ENCODE data around the gene EPC2. TPM values are rescaled to one million over a fixed set of nuclear protein-coding genes. Genes with fewer than 3 reads are reported as not detected.
A peak's percentile ranks its signal among the peaks of the same experiment; 100 is the strongest.

Gene EPC2
- total and polyA plus RNA-seq, 2 of the 8 experiments (the other 6 are each of a cell fraction or from before 2014, with no cell fraction given) = 16.1 to 25.7 TPM

GRCh38 chr2:148719941-148720436 lies 75.4 kb downstream of the EPC2 start:
- no peak overlapping the region for H3K27ac ChIP-seq (ENCODE audit: low read depth, low read length)
- no peak overlapping the region for H3K4me3 ChIP-seq (ENCODE audit: extremely low read depth in 1 of 4, insufficient read depth in 2 of 4, low read depth in 3 of 4, low read length in 4 of 4)
- H2AK5ac ChIP-seq (ENCODE audit: low read depth, low read length) = no peak overlapping the region
- CTCF ChIA-PET (ENCODE audit: partially characterized antibody) = interaction anchor here (1.0 to 1.4 kb wide), 6 partner anchors 10 to 207 kb away, joined by 3 to 5 read pairs (median 3); no protein-coding TSS in a partner anchor
- peaks cover 0 to 99% of the 10 kb centered on the region in 2 experiments; a peak in 3 of 4 replicates for H3K79me2 ChIP-seq (ENCODE audit: control insufficient read depth in 1 of 2, insufficient read depth in 2 of 2, low read length in 2 of 2)
- no peaks in the 10 kb centered on the region for H3K23me2 ChIP-seq (ENCODE audit: low read depth, low read length)
- H4K20me1 ChIP-seq (replicated peaks in 1 of 2; ENCODE audit: control insufficient read depth in 1 of 2, insufficient read depth in 2 of 2, low read length in 2 of 2) = peaks cover 0 to 2% of the 10 kb centered on the region in 2 experiments
- H2BK20ac ChIP-seq (ENCODE audit: low read length) = no peak overlapping the region
- no peak overlapping the region for H3K4me2 ChIP-seq (ENCODE audit: insufficient read depth in 1 of 2, low read depth in 2 of 2, low read length in 2 of 2)
- WGBS, 2 experiments (ENCODE audit: extremely low coverage in 1 of 2, insufficient coverage in 1 of 2, insufficient read length in 1 of 2, insufficient replicate concordance in 2 of 2, low coverage in 1 of 2, low lambda C conversion rate in 2 of 2, missing lambda C conversion rate in 1 of 2) = 69% methylated on average over 2 of the region's 2 CpGs; no CpG with 5 or more reads in 1 of the 2 experiments
- H3K36me3 ChIP-seq (ENCODE audit: control insufficient read depth in 2 of 4, insufficient read depth in 4 of 4, low read length in 3 of 4) = no peaks in the 10 kb centered on the region
- H2BK15ac ChIP-seq (ENCODE audit: low read length) = no peak overlapping the region
- no peak overlapping the region for H2BK120ac ChIP-seq (replicated peaks; ENCODE audit: low read depth, low read length)
- H3K18ac ChIP-seq (ENCODE audit: extremely low read depth, low read length) = no peak overlapping the region
- H4K8ac ChIP-seq (ENCODE audit: extremely low read depth, insufficient read depth, low read length) = no peak overlapping the region; the same call in 1 of the 2 replicates
- no peak for DNase-seq (ENCODE audit: low read depth in 1 of 2, low spot score in 2 of 2)
- no peak overlapping the region for H4K5ac ChIP-seq (ENCODE audit: insufficient read length, low read depth, low read length)
- H4K91ac ChIP-seq (replicated peaks; ENCODE audit: insufficient read length, low read length) = no peak overlapping the region
- POLR2A ChIA-PET (ENCODE audit: partially characterized antibody) = interaction anchor here (1.1 kb wide), 1 partner anchor 74 kb away, joined by 3 read pairs; no protein-coding TSS in a partner anchor
- peaks cover 2% of the 10 kb centered on the region for H3K79me1 ChIP-seq (ENCODE audit: low read depth, low read length)
- H3K9me3 ChIP-seq (ENCODE audit: insufficient read depth in 2 of 2, low read depth in 1 of 2, low read length in 1 of 2) = no peaks in the 10 kb centered on the region
- no peaks in the 10 kb centered on the region for H3K27me3 ChIP-seq (replicated peaks in 1 of 4; ENCODE audit: control insufficient read depth in 3 of 4, extremely low read depth in 1 of 4, insufficient read depth in 3 of 4, low read length in 3 of 4)
- H3K23ac ChIP-seq (ENCODE audit: insufficient read length) = no peak overlapping the region
- H3K4ac ChIP-seq (replicated peaks; ENCODE audit: insufficient read length, low read depth, low read length) = no peak overlapping the region
- no peak overlapping the region for H3K9ac ChIP-seq (replicated peaks in 1 of 4; ENCODE audit: extremely low read depth in 1 of 4, low read depth in 3 of 4, low read length in 3 of 4)
- 0 out of 2 replicates have a peak overlapping the region, but pooled peaks have one; percentile 52 for H2BK5ac ChIP-seq (ENCODE audit: low read depth, low read length)
- H2BK12ac ChIP-seq (ENCODE audit: low read depth, low read length) = no peak overlapping the region
- no peak overlapping the region for H2AFZ ChIP-seq (ENCODE audit: low read length)
- H3K14ac ChIP-seq (ENCODE audit: insufficient read length) = no peak overlapping the region
- no peak for FAIRE-seq
- no peak overlapping the region for H3K56ac ChIP-seq (replicated peaks; ENCODE audit: insufficient read length, low read depth, low read length)
- H3K4me1 ChIP-seq (replicated peaks in 1 of 4; ENCODE audit: control insufficient read depth in 3 of 4, insufficient read depth in 4 of 4, low read length in 3 of 4) = peaks cover 0 to 15% (median 5%) of the 10 kb centered on the region in 4 experiments; a peak in 6 of 7 replicates
- TF ChIP-seq PHF8 (conservative IDR thresholded peaks at IDR 0.05; ENCODE audit: low read depth, low read length) = no peak
- no peak for TF ChIP-seq RBBP5 (IDR thresholded peaks at IDR 0.05; ENCODE audit: borderline replicate concordance, low read depth, low read length)
- TF ChIP-seq BRCA1 (IDR thresholded peaks at IDR 0.05; ENCODE audit: low read depth, low read length) = no peak
- TF ChIP-seq TAF7 (optimal IDR thresholded peaks at IDR 0.05; ENCODE audit: borderline replicate concordance, low read depth, low read length) = no peak
- no peak for TF ChIP-seq USF2 (IDR thresholded peaks at IDR 0.05; ENCODE audit: low read length)
- TF ChIP-seq E2F6 (IDR thresholded peaks at IDR 0.05) = no peak
- no peak for TF ChIP-seq BCL11A (IDR thresholded peaks at IDR 0.05; ENCODE audit: low read depth in 2 of 2, low read length in 2 of 2)
- TF ChIP-seq KDM5A (IDR thresholded peaks at IDR 0.05; ENCODE audit: low read length) = no peak
- TF ChIP-seq EGR1 (IDR thresholded peaks at IDR 0.05; ENCODE audit: borderline replicate concordance, low read depth, low read length) = no peak
- no peak for TF ChIP-seq NRF1 (IDR thresholded peaks at IDR 0.05; ENCODE audit: low read depth, low read length)
- no peak for TF ChIP-seq POLR2AphosphoS5 (IDR thresholded peaks at IDR 0.05; ENCODE audit: low read depth, low read length)
- TF ChIP-seq TAF1 (IDR thresholded peaks at IDR 0.05; ENCODE audit: low read depth, low read length) = no peak

Data from H1 (cell line).